ENCODE results near the gene SH3BGRL2.

- TF ChIP-seq CTCF (IDR thresholded peaks at IDR 0.05) (no peak), POLR2A (IDR thresholded peaks at IDR 0.05) (no peak), POLR2AphosphoS5 (IDR thresholded peaks at IDR 0.05) (no peak), EP300 (IDR thresholded peaks at IDR 0.05) (no peak)
These were observed 39.7 kb downstream of the SH3BGRL2 start for GRCh38 chr6:79670789-79671188.

Data from sigmoid colon (tissue), 4 donors.